ENCODE data around the gene WDR41. TPM values are rescaled to one million over a fixed set of nuclear protein-coding genes. Genes with fewer than 3 reads are reported as not detected.
A peak's percentile ranks its signal among the peaks of the same experiment; 100 is the strongest.
"Not testable (repeated sequence)": the region's sequence is repeated elsewhere in the genome, so short reads cannot be mapped to it uniquely, and the experiment has no call there.

WDR41 gene
- total RNA-seq, 2 experiments from 2014 or later: 22.4 to 23.0 TPM

GRCh38 chr5:77490741-77491344, 1.3 kb downstream of the WDR41 start:
- H3K9me3 Mint-ChIP-seq; H3K36me3 Mint-ChIP-seq (ENCODE audit: low read depth); H3K27me3 Mint-ChIP-seq (ENCODE audit: low read depth): not testable (repeated sequence)
- Mint-ChIP-seq H3K4me3 (peak overlapping the region; percentile 89), H3K4me1 (ENCODE audit: low read depth) (peaks cover 15% of the 10 kb centered on the region), H3K27ac (peak overlapping the region; percentile 70)
- CTCF ChIA-PET: interaction anchor here (2.7 kb wide), 1 partner anchor 346 kb away, joined by 27 read pairs; no protein-coding TSS in a partner anchor
- intact Hi-C loops (cut with micrococcal nuclease): loop anchor here (5.0 to 10.0 kb wide), 3 partner anchors 166 to 1494 kb away; partner anchors contain the start of gene ARSB
- DNase-seq: peak; percentile 23

GRCh38 chr5:77486344-77486962, 5.7 kb downstream of the WDR41 start:
- Mint-ChIP-seq H3K27me3 (ENCODE audit: low read depth) (no peaks in the 10 kb centered on the region), H3K36me3 (ENCODE audit: low read depth) (peaks cover 13% of the 10 kb centered on the region), H3K27ac (no peak overlapping the region), H3K4me3 (no peak overlapping the region), H3K4me1 (ENCODE audit: low read depth) (peaks cover 11% of the 10 kb centered on the region), H3K9me3 (no peaks in the 10 kb centered on the region)
- DNase-seq: no peak
- intact Hi-C loops (cut with micrococcal nuclease): no loop called here
- CTCF ChIA-PET: interaction anchor here (2.0 kb wide), 1 partner anchor 36 kb away, joined by 4 read pairs; no protein-coding TSS in a partner anchor

- Mint-ChIP-seq H3K4me3 (no peak overlapping the region), H3K27me3 (ENCODE audit: low read depth) (no peaks in the 10 kb centered on the region), H3K36me3 (ENCODE audit: low read depth) (peaks cover 17% of the 10 kb centered on the region), H3K4me1 (ENCODE audit: low read depth) (no peaks in the 10 kb centered on the region), H3K27ac (no peak overlapping the region), H3K9me3 (peaks cover 2% of the 10 kb centered on the region)
- CTCF ChIA-PET: interaction anchor here (1.1 kb wide), 1 partner anchor 9 kb away, joined by 6 read pairs; the partner anchor contains the start of gene WDR41
- intact Hi-C loops (cut with micrococcal nuclease): no loop called here
- no peak for DNase-seq
Observed at GRCh38 chr5:77483682-77484081, 8.4 kb downstream of the WDR41 start.

- H3K27me3 Mint-ChIP-seq (ENCODE audit: low read depth); H3K4me1 Mint-ChIP-seq (ENCODE audit: low read depth); H3K4me3 Mint-ChIP-seq; CTCF ChIA-PET; DNase-seq; intact Hi-C loops (cut with micrococcal nuclease); H3K27ac Mint-ChIP-seq; H3K9me3 Mint-ChIP-seq: not testable (repeated sequence)
- peaks cover 31% of the 10 kb centered on the region for H3K36me3 Mint-ChIP-seq (ENCODE audit: low read depth)
Observed at GRCh38 chr5:77475041-77475440, 17.1 kb downstream of the WDR41 start.

DNA sequence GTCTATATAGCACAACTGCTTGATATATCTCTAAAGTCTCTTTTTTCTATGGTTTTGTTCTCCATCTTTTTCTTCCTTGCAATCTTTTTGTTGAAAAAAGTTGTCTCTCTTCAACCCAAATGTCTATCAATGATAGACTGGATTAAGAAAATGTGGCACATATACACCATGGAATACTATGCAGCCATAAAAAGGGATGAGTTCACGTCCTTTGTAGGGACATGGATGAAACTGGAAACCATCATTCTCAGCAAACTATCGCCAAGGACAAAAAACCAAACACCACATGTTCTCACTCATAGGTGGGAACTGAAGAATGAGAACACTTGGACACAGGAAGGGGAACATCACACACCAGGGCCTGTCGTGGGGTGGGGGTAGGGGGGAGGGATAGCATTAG, 23.2 kb downstream of the WDR41 start:
- intact Hi-C loops (cut with micrococcal nuclease); H3K27ac Mint-ChIP-seq; DNase-seq; CTCF ChIA-PET; H3K27me3 Mint-ChIP-seq (ENCODE audit: low read depth); H3K4me1 Mint-ChIP-seq (ENCODE audit: low read depth); H3K4me3 Mint-ChIP-seq: not testable (repeated sequence)
- Mint-ChIP-seq H3K36me3 (ENCODE audit: low read depth) (peaks cover 35% of the 10 kb centered on the region), H3K9me3 (peaks cover 12% of the 10 kb centered on the region)

- intact Hi-C loops (cut with micrococcal nuclease): no loop called here
- no peak for DNase-seq
- H3K4me1 Mint-ChIP-seq (ENCODE audit: low read depth): no peaks in the 10 kb centered on the region
- no peaks in the 10 kb centered on the region for H3K9me3 Mint-ChIP-seq
- H3K27ac Mint-ChIP-seq: no peak overlapping the region
- H3K4me3 Mint-ChIP-seq: no peak overlapping the region
- H3K36me3 Mint-ChIP-seq (ENCODE audit: low read depth): peaks cover 8% of the 10 kb centered on the region
- H3K27me3 Mint-ChIP-seq (ENCODE audit: low read depth): no peaks in the 10 kb centered on the region
- CTCF ChIA-PET: no interaction called here
Observed at GRCh38 chr5:77463905-77464304, 28.2 kb downstream of the WDR41 start.

DNA sequence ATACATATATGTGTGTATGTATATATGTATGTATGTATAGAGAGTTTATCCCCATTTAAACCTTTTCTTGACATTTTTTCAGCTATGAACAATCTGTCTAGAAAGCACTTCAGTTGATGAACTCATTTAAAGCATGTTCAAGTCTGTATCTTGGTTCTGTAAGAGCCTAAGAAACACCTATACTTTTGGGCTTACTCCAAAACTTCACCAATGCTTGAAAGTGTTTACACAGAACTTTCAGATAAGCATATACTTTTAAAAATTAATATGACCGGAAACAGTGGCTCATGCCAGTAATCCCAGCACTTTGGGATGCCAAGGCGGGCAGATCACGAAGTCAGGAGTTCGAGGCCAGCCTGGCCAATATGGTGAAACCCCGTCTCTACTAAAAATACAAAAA, 30.8 kb downstream of the WDR41 start:
- H3K27me3 Mint-ChIP-seq (ENCODE audit: low read depth): no peaks in the 10 kb centered on the region
- H3K36me3 Mint-ChIP-seq (ENCODE audit: low read depth): peaks cover 2% of the 10 kb centered on the region
- no peak overlapping the region for H3K27ac Mint-ChIP-seq
- no peak for DNase-seq
- H3K9me3 Mint-ChIP-seq: no peaks in the 10 kb centered on the region
- no peaks in the 10 kb centered on the region for H3K4me1 Mint-ChIP-seq (ENCODE audit: low read depth)
- intact Hi-C loops (cut with micrococcal nuclease): no loop called here
- H3K4me3 Mint-ChIP-seq: no peak overlapping the region
- CTCF ChIA-PET: no interaction called here

DNA sequence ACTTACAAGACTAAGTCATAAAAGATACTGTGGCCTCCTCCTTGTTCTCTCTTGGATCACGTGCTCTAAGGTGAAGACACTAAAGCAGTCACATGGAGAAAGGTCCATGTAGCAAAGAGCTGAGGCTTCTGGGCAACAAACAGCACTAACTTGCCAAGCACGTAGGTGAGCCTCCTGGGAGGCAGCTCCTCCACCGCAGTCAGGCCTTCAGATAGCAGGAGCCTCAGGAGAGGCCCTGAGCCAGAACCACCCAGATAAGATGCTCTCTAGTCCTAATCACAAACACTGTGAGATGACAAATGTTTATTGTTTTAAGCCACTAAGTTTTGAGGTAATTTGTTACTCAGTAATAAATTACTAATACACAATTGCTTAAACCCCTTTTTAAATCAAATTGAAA, 38.0 kb downstream of the WDR41 start:
- DNase-seq: no peak
- CTCF ChIA-PET: no interaction called here

GRCh38 chr5:77452351-77452750, 39.8 kb downstream of the WDR41 start:
- intact Hi-C loops (cut with micrococcal nuclease): no loop called here
- no peak overlapping the region for H3K27ac Mint-ChIP-seq
- no peaks in the 10 kb centered on the region for H3K4me1 Mint-ChIP-seq (ENCODE audit: low read depth)
- no peaks in the 10 kb centered on the region for H3K27me3 Mint-ChIP-seq (ENCODE audit: low read depth)
- DNase-seq: no peak
- CTCF ChIA-PET: no interaction called here
- H3K36me3 Mint-ChIP-seq (ENCODE audit: low read depth): peaks cover 25% of the 10 kb centered on the region
- H3K9me3 Mint-ChIP-seq: peaks cover 2% of the 10 kb centered on the region
- no peak overlapping the region for H3K4me3 Mint-ChIP-seq

More for the DNA sequence above, 38.0 kb downstream of the WDR41 start:
- intact Hi-C loops (cut with micrococcal nuclease): no loop called here
- Mint-ChIP-seq H3K27me3 (ENCODE audit: low read depth) (no peaks in the 10 kb centered on the region), H3K9me3 (no peaks in the 10 kb centered on the region), H3K36me3 (ENCODE audit: low read depth) (peaks cover 12% of the 10 kb centered on the region), H3K4me3 (no peak overlapping the region), H3K4me1 (ENCODE audit: low read depth) (no peaks in the 10 kb centered on the region), H3K27ac (no peak overlapping the region)

DNA sequence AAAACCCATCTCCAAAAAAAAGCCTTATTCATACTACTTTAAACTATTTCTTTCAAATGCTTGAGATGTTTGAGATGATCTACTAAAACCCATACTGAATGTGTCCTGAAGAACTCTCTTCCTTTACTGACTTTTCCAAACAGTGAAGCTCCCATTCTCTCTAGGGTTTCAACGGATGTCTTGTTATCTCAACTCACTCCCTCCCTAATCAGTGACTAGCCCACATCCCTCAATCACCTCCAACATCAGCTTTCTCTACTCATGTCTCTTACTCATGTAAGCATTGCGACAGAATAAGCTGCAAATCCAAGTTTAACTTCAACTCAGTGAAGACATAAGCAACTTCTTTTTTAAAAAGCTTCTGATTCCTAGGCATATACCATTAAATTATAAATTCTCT, 42.1 kb downstream of the WDR41 start:
- DNase-seq: no peak
- intact Hi-C loops (cut with micrococcal nuclease): no loop called here
- Mint-ChIP-seq H3K4me1 (ENCODE audit: low read depth) (no peaks in the 10 kb centered on the region), H3K9me3 (peaks cover 5% of the 10 kb centered on the region), H3K27ac (no peak overlapping the region), H3K36me3 (ENCODE audit: low read depth) (peaks cover 43% of the 10 kb centered on the region), H3K4me3 (no peak overlapping the region), H3K27me3 (ENCODE audit: low read depth) (no peaks in the 10 kb centered on the region)
- CTCF ChIA-PET: interaction anchor here (1.6 kb wide), 1 partner anchor 36 kb away, joined by 4 read pairs; no protein-coding TSS in a partner anchor

DNA sequence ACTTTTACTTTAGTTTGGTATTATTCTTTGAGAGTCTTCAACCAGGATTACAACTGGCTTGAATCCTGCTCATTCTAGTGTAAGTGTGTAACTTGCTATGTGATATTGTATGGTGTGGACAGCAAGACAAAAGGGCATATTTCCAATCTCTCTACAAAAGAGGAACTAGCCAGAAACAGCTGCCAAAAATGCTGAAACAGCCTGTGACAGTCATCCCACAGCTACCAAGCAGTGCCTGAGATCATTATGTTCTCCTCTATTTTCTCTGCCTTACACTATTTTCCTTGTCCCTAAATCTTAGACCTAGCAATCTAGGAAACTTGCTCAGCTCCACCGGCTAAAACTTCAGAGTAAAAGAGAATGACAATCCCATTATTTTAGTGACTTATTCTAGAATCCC, 42.8 kb downstream of the WDR41 start:
- Mint-ChIP-seq H3K9me3 (peaks cover 5% of the 10 kb centered on the region), H3K27ac (no peak overlapping the region), H3K27me3 (ENCODE audit: low read depth) (no peaks in the 10 kb centered on the region), H3K36me3 (ENCODE audit: low read depth) (peaks cover 46% of the 10 kb centered on the region), H3K4me3 (no peak overlapping the region), H3K4me1 (ENCODE audit: low read depth) (no peaks in the 10 kb centered on the region)
- CTCF ChIA-PET: no interaction called here
- intact Hi-C loops (cut with micrococcal nuclease): no loop called here
- no peak for DNase-seq

- Mint-ChIP-seq H3K36me3 (ENCODE audit: low read depth) (peaks cover 48% of the 10 kb centered on the region), H3K4me1 (ENCODE audit: low read depth) (no peaks in the 10 kb centered on the region), H3K9me3 (peaks cover 5% of the 10 kb centered on the region), H3K27me3 (ENCODE audit: low read depth) (no peaks in the 10 kb centered on the region), H3K4me3 (no peak overlapping the region), H3K27ac (no peak overlapping the region)
- CTCF ChIA-PET: no interaction called here
- intact Hi-C loops (cut with micrococcal nuclease): no loop called here
- no peak for DNase-seq
Observed at GRCh38 chr5:77448831-77449230, 43.3 kb downstream of the WDR41 start.

DNA sequence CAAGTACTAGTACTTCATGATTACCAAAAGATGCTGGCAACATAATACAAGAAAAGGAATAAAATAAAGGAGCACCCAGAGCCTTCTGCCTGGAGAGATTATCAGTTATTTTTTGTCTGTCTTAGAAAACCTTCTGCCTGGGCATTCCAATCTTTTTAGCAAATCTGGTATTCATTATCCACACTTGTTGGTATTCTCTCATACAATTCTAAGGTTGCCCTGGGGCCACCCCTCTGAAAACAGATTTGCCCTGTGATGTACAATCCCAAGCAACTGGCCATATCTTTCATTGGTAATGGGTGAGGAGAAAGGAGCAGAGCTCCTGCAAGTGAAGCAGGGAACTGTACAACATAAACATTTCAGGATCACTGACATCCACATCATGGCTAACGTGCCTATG, 47.8 kb downstream of the WDR41 start:
- Mint-ChIP-seq H3K27ac (no peak overlapping the region), H3K4me1 (ENCODE audit: low read depth) (no peaks in the 10 kb centered on the region), H3K9me3 (peaks cover 5% of the 10 kb centered on the region), H3K27me3 (ENCODE audit: low read depth) (no peaks in the 10 kb centered on the region), H3K36me3 (ENCODE audit: low read depth) (peaks cover 39% of the 10 kb centered on the region), H3K4me3 (no peak overlapping the region)
- CTCF ChIA-PET: no interaction called here
- intact Hi-C loops (cut with micrococcal nuclease): no loop called here
- DNase-seq: no peak

Measured in activated naive CD4-positive, alpha-beta T cell treated with anti-CD3 and anti-CD28 coated beads for 36 hours (primary cell).